Sigmoid colon (tissue), 7 donors: ENCODE results near the gene BACE2. TPM values are rescaled to one million over a fixed set of nuclear protein-coding genes. Genes with fewer than 3 reads are reported as not detected.

Source experiments
- DNase-seq: peaks from one replicate; pipeline ENCODE4 v3.0.0-alpha.2; 2019
- H3K27ac ChIP-seq, 4 donors: fragments of 200-600 bp; sonication (generic); one replicate each; pipeline ENCODE4 v1.5.1; 2016 to 2019; ENCODE audit warnings: mild to moderate bottlenecking in 1 of 4
- H3K27me3 ChIP-seq, 3 donors: fragments of 200-600 bp; sonication (generic); one replicate each; pipeline ENCODE4 v1.5.1; 2019; ENCODE audit warnings: mild to moderate bottlenecking in 1 of 3
- H3K36me3 ChIP-seq, 4 donors: fragments of 200-600 bp; sonication (generic); one replicate each; pipeline ENCODE4 v1.5.1; 2016 to 2019
- H3K4me1 ChIP-seq, 4 donors: fragments of 200-600 bp; sonication (generic); one replicate each; pipeline ENCODE4 v1.5.1; 2017 to 2019
- H3K4me3 ChIP-seq, 4 donors: fragments of 200-600 bp; sonication (generic); one replicate each; pipeline ENCODE4 v1.5.1; 2017 to 2019; ENCODE audit warnings: mild to moderate bottlenecking in 2 of 4, moderate library complexity in 1 of 4
- H3K9me3 ChIP-seq, 4 donors: fragments of 200-600 bp in 3 of 4; sonication (generic) in 3 of 4; one replicate each; pipeline versions ENCODE4 v1.5.1 to v1.6.1; 2013 to 2019
- EP300 ChIP-seq, 4 donors: sonication (generic); formaldehyde crosslinking; IDR thresholded peaks; one replicate each; pipeline ENCODE4 v1.6.1; 2017; ENCODE audit warnings: antibody characterized with exemption in 4 of 4
- POLR2A ChIP-seq, 2 donors: fragments of 450-650 bp; IDR thresholded peaks; one replicate each; pipeline ENCODE4 v1.6.1; 2016; ENCODE audit warnings: antibody characterized with exemption in 2 of 2, mild to moderate bottlenecking in 2 of 2, moderate library complexity in 2 of 2
- POLR2AphosphoS5 ChIP-seq, 4 donors: sonication (generic); formaldehyde crosslinking; IDR thresholded peaks; one replicate each; pipeline ENCODE4 v1.6.1; 2017; ENCODE audit warnings: antibody characterized with exemption in 4 of 4
- WGBS, 2 donors: extraction: QIAGEN DNeasy Blood & Tissue Kit; methylation state at CpG; one replicate each; pipeline ENCODE4 v1.1.7; 2013; 5-methylcytosine and 5-hydroxymethylcytosine counted together
- intact Hi-C: fragments of 100-400 bp; cut with DNase I; formaldehyde crosslinking; loops from one replicate; pipeline ENCODE4 v1.15.1; 2023
- polyA plus RNA-seq, 3 donors: library from polyadenylated mRNA; stranded (reverse); fragments of 200-250 nt; gene quantifications; one replicate each; pipeline ENCODE4 v1.2.3, GENCODE V29; 2013
- total RNA-seq, 4 donors: library from RNA; depleted of rRNA; stranded (reverse); fragments of >200 nt; gene quantifications; one replicate each; pipeline ENCODE4 v1.1.0, GENCODE V29; 2016
- TF ChIP-seq, protein P1 (sequence below), 4 experiments: fragments of 450-650 bp in 3 of 4; fragments of 200-600 bp in 1 of 4; IDR thresholded peaks; one replicate each; pipeline ENCODE4 v1.5.1; 2016 to 2019; ENCODE audit warnings: antibody characterized with exemption in 4 of 4, mild to moderate bottlenecking in 3 of 4, moderate library complexity in 2 of 4
- donor health status: healthy with polysubstance abuse.
- donor health status: Bipolar disorder and iron deficiency.
- donor health status: healthy.

Gene BACE2
- total and polyA plus RNA-seq, 7 donors = 12.0 to 204 (median 52.8) TPM

DNA sequence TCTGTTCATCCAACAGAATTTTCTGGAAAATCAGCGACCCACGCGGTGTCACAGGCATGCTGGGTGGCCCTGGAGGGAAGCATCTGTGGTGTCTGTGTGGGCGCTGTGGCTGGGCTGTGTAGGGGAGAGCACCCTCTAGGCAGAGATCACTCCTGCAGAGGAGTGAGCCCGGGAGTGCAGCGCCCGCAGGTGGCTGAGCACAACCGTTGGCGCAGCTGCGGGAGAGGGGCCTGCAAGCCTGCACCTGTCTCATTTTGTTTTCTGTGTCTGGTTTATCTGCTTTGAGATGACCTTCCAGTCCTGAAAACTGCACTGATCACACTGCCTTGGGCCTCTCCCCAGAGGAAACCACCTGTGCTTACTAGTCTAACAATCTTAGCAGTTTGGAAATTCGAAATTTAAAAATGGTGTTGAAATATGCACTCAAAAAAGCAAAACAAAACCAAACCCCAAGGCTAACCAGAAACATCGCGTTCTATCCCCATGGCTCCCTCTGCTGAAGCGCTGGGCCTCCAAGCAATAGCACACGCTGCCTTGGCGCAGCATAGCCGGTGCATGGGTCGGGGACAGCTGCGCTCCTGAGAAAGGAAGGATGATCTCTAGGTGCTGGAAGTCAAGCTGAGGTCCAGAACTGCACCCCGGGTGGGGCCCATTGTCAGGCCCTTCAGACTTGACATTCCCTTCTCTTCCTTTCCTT is 153.4 kb downstream of the BACE2 start:
- 72 to 91% methylated on average over 20 of the region's 20 CpGs for WGBS, 2 donors
- Histone ChIP-seq H3K27ac (no peak overlapping the region), H3K4me3 (no peak overlapping the region), H3K27me3 (peaks cover 7 to 25% (median 10%) of the 10 kb centered on the region in 3 donors), H3K9me3 (no peaks in the 10 kb centered on the region), H3K36me3 (no peaks in the 10 kb centered on the region), H3K4me1 (peaks cover 0 to 8% (median 7%) of the 10 kb centered on the region in 4 donors)
- no peak for DNase-seq
- intact Hi-C loops = no loop called here
- TF ChIP-seq POLR2AphosphoS5 (IDR thresholded peaks at IDR 0.05) (no peak), POLR2A (IDR thresholded peaks at IDR 0.05) (no peak), EP300 (IDR thresholded peaks at IDR 0.05) (no peak)
- TF ChIP-seq, protein P1, sequence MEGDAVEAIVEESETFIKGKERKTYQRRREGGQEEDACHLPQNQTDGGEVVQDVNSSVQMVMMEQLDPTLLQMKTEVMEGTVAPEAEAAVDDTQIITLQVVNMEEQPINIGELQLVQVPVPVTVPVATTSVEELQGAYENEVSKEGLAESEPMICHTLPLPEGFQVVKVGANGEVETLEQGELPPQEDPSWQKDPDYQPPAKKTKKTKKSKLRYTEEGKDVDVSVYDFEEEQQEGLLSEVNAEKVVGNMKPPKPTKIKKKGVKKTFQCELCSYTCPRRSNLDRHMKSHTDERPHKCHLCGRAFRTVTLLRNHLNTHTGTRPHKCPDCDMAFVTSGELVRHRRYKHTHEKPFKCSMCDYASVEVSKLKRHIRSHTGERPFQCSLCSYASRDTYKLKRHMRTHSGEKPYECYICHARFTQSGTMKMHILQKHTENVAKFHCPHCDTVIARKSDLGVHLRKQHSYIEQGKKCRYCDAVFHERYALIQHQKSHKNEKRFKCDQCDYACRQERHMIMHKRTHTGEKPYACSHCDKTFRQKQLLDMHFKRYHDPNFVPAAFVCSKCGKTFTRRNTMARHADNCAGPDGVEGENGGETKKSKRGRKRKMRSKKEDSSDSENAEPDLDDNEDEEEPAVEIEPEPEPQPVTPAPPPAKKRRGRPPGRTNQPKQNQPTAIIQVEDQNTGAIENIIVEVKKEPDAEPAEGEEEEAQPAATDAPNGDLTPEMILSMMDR (IDR thresholded peaks at IDR 0.05) = no peak

DNA sequence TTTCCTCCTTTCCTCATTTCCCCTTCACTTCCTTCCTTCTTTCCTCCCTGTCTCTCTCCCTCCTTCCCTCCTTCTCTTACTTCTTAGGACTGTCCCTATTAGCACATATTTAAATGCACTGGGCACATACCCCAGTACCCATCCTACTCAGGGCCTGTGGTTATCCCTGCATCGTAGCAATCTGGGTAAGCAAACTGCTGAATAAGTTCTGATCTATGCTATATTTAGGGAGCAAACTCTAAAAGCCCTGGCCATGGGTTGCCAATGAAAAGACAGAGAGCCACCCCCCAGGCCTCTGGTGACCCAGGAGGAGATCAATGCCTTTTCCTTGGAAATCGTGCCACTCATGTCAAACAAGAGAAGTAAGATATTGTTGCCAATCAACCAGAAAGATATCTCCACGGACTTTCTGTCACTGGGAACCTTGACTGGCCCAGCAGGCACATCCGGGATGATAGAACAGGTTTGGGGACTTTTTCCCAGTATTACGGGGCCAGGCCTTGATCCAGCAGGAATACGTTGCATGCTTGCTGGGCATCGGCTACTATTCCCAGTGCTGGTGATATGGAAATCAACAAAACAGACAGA is 154.0 kb downstream of the BACE2 start:
- no peak for DNase-seq
- WGBS, 2 donors = 61 to 82% methylated on average over 7 of the region's 7 CpGs
- no peaks in the 10 kb centered on the region for H3K9me3 ChIP-seq
- intact Hi-C loops = no loop called here
- H3K27ac ChIP-seq = no peak overlapping the region
- TF ChIP-seq, protein P1 (IDR thresholded peaks at IDR 0.05) = no peak
- TF ChIP-seq EP300 (IDR thresholded peaks at IDR 0.05) = no peak
- no peak for TF ChIP-seq POLR2AphosphoS5 (IDR thresholded peaks at IDR 0.05)
- H3K36me3 ChIP-seq = no peaks in the 10 kb centered on the region
- H3K27me3 ChIP-seq = peaks cover under 1 to 19% (median 3%) of the 10 kb centered on the region in 3 donors
- peaks cover 0 to 2% (median under 1%) of the 10 kb centered on the region in 4 donors for H3K4me1 ChIP-seq
- no peak overlapping the region for H3K4me3 ChIP-seq

DNA sequence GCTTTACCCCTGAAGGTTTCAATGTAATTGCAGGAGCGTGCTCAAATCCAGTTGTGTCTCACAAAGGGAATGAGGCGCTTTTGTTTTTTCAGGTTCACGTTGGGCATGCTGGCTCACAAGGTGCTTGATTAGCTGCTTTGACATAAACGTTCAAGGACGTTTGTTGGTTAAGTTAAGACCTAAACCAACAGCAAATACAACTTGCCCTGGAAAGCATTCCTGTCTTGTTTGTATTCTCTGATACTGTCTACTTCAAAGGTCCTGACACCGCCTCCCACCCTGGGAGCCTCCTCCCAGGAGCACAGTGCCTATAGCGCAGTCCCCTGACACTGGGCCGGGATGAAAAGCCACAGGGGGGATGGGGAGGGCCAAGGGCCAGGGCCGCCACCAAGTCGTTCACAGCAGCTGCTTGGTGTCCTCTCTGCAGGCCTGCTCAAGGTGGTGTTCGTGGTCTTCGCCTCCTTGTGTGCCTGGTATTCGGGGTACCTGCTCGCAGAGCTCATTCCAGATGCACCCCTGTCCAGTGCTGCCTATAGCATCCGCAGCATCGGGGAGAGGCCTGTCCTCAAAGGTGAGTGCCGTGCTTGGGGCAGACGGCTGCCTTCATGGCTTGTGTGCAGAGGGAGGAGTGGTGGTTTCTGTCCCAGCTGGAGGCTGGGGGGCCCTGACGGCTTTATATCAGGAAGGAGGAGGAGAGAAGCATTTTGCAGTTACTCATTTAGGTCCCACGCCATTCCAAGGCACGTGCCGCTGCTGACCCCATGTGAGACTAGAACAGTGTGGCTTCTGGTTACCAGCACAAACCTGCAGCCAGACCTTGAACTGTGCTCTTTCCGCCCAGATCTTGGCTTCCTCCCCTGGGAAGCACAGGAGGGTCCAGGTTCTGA is 154.8 kb downstream of the BACE2 start:
- intact Hi-C loops = no loop called here
- TF ChIP-seq POLR2A (IDR thresholded peaks at IDR 0.05) (no peak), EP300 (IDR thresholded peaks at IDR 0.05) (no peak), POLR2AphosphoS5 (IDR thresholded peaks at IDR 0.05) (no peak)
- TF ChIP-seq, protein P1 (IDR thresholded peaks at IDR 0.05) = no peak
- 88% methylated on average over 23 of the region's 23 CpGs for WGBS, 2 donors
- Histone ChIP-seq H3K36me3 (no peaks in the 10 kb centered on the region), H3K27me3 (peaks cover 0 to 11% (median 0%) of the 10 kb centered on the region in 3 donors), H3K4me3 (no peak overlapping the region), H3K27ac (no peak overlapping the region), H3K4me1 (no peaks in the 10 kb centered on the region), H3K9me3 (no peaks in the 10 kb centered on the region)
- no peak for DNase-seq

DNA sequence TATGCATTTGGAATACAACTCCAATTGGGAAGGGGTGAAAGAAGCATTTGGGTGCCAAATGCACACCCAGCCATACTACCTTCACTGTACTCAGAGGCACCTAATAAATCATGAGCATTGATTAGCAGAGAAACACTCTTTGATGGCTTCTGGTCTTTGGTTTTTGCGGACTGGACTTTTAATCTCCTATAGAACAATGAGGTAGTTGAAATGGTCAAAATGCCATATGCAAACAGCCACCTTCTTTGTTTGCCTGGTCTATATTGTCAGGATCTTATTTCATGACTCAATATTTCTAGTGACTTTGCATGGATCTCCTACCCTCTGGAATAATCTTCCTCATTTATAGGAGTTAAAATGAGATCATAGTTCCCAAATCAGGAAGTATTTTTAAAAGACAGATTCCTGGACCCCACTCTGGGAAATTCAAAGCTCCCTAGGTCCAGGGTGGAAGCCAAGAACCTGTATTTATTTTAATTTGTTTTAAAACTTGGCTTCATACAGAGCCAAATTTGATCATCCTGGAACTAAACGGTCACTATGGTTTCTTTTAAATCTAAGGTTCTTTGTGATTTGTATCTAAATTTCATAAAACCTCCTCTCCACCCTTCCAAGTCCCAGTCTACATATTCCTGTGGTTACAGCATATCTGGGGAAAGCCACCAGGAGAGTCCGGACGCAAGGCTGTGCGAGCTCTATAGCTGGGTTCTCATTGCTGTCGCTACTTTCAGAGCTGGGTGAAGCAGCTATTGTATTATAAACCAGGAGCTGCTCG is 157.4 kb downstream of the BACE2 start:
- intact Hi-C loops = no loop called here
- 90 to 92% methylated on average over 7 of the region's 7 CpGs for WGBS, 2 donors
- Histone ChIP-seq H3K27me3 (peaks cover 0 to 9% (median 0%) of the 10 kb centered on the region in 3 donors), H3K27ac (no peak overlapping the region), H3K4me3 (no peak overlapping the region), H3K9me3 (no peaks in the 10 kb centered on the region), H3K4me1 (no peaks in the 10 kb centered on the region), H3K36me3 (no peaks in the 10 kb centered on the region)
- DNase-seq = no peak
- no peak for TF ChIP-seq POLR2A (IDR thresholded peaks at IDR 0.05)
- TF ChIP-seq POLR2AphosphoS5 (IDR thresholded peaks at IDR 0.05) = no peak
- TF ChIP-seq, protein P1 (IDR thresholded peaks at IDR 0.05) = no peak
- TF ChIP-seq EP300 (IDR thresholded peaks at IDR 0.05) = no peak
